Fibroblast of skin of back (primary cell): ENCODE results near the gene ALOX15B.
"Not testable (repeated sequence)": the region's sequence is repeated elsewhere in the genome, so short reads cannot be mapped to it uniquely, and the experiment has no call there.

Source experiments
- DNase-seq: peaks from one replicate; pipeline ENCODE4 v3.0.0-alpha.2; 2013

Gene ALOX15B

DNA sequence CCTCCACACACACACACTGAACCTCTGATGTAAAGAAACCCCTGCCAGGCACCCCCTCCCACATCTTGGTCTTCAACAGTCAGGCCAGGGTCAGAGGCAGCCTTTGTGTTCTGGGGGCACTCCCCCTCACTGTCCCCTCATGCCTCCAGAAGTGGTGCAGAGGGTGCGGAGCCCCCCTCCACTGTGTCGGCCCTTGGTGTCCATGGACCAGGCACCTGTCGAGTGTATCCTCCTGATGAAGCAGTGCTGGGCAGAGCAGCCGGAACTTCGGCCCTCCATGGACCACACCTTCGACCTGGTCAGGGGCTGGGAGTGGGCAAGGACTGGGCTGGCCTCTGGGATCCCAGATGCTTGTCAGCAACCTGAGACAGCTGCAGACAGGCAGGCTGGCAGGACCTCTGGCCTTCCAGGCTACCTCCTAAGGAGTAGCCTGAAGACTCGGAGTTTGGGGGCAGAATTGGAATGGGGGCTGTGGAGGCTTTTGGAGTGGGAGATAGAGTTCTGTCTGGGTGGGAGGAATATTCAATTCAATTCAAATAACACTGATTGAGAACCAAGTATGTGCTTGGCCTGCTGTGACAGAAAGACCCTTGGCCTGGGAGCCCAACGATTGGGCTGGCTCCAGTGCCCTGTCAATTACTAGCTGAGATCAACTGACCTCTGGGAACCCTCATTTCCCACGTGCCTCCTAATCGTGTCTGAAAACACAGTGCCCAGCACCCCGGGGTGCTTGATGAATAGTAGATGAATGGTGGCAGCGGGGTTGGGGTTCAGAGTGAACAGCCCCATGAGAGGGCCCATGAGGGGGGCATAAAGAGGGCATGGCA, 24.9 kb upstream of the ALOX15B start:
- DNase-seq, result no peak

DNA sequence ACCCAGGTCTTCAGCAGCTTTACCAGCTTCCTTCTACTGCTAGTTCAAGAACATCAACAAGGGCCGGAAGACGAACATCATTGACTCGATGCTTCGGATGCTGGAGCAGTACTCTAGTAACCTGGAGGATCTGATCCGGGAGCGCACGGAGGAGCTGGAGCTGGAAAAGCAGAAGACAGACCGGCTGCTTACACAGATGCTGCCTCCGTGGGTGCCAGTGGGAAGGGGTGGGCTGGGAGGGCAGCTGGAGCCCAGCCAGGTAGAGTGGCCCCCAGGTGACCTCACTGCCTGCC, 24.4 kb upstream of the ALOX15B start:
- DNase-seq, result no peak

DNA sequence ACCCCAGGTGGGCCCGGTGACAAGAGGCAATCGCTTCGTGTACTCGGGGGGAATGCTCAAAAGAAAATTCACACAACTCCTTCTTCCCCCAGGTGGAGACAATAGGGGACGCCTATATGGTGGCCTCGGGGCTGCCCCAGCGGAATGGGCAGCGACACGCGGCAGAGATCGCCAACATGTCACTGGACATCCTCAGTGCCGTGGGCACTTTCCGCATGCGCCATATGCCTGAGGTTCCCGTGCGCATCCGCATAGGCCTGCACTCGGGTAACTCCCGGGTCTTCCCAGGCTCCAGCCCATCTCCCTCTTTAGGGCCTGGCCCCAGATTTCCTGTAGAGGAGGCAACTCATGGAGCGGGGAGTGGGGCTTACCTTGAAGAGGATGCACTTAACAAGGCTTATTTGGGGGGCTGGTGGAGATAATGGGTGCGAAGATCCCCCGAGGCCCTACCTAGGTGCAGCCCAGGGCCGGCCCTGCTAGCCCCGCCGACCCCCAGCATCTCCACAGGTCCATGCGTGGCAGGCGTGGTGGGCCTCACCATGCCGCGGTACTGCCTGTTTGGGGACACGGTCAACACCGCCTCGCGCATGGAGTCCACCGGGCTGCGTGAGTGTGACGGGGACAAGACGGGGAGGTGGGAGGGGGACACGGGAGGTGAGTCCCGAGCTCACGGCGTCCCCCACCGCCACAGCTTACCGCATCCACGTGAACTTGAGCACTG, 23.5 kb upstream of the ALOX15B start:
- no peak for DNase-seq

DNA sequence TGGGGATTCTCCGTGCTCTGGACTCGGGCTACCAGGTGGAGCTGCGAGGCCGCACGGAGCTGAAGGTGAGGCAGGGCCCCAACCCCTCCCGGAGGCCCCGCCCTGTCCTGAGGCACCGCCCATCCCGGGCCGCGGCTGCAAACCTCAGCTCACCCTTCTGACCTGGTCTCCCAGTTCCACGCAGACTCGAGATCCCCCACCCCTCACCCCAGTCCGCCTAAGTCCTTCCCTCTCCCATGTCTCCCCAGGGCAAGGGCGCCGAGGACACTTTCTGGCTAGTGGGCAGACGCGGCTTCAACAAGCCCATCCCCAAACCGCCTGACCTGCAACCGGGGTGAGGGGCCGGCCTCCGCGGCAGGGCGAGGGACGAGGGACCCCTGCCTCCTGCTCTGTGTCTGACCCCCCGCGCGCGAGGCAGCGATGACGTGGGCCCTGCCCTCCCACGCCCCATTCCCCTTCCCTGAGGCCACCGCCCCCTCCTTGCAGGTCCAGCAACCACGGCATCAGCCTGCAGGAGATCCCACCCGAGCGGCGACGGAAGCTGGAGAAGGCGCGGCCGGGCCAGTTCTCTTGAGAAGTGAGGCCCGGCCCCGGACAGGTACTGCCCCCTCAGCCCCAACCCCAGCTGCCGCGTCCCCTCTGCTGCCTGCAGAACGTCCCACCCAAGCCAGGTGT, 22.8 kb upstream of the ALOX15B start:
- no peak for DNase-seq

DNA sequence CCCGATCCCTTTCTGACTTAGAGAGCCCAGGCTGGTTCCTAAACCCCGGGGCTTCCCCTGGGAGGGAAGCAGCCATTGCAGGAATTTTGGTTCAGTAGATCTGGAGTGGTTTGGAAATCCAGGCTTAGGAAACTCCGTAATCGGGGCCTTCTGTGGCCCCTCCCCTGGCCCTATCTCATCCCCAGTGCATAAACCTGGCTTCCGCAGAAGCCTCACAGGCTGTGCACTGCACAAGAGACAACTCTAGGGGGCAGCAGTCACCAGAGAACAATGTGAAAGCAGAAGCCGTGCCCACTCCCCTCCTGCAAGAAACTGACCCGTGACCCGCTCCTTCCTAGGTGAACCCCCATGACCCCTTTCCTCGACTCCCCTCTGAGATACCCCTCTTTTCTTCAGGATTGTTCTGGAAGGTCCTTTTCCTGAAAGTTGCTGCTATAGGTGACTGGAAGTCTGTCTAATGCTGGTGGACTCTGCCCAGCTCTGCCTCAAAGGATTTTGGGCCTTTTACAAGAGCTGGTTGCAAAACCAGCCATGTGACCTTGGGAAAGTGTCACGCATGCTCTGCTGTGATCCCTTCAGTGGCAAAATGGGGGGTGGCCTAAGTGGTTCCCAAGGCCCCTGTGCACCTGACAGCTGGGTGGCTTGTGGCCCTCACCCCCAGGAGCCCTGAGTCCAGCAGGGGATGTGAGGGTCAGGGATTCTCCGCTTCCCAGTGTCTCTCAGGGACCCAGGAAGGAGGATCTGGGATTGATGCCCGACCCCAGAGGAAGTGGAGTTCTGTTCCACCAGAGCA, 22.0 kb upstream of the ALOX15B start:
- no peak for DNase-seq

DNA sequence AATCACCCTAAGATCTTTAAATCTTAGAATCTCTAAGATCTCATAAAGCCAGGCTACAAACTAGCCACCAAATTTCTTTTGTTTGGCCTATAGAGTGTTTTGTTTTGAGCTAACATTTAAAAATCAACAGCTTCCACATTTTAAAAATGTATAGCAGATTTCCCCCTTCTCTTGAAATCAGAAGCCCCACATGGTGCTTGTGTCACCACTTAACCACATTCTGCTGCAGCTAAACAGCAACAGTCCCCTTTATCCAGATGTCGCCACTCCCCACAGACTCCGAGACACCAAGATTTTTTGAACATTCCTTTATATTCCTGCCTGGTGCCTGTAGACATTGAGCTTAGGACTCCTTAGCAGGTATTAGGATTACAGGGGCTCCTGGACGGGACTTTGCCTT, 20.4 kb upstream of the ALOX15B start:
- no peak for DNase-seq

DNA sequence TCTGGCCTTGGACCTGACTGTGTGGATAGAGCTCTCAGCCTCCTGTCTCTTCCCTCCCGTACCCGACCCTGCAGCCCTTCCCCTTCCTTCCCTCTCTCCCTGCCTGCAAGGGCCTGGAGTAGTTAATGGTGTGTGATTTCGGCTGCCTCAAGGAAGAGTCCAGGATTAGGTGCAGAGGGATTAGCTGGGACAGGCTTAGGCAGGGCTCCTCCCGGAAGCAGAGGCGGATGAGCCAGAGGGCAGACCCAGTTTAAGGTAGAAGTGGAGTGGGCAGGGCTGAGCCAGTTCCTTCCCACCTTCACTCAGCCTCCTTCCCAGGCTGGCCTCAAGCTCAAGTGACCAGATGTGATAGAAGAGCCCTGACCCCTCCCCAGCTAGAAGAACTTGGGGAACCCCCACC, 19.7 kb upstream of the ALOX15B start:
- DNase-seq, result no peak

DNA sequence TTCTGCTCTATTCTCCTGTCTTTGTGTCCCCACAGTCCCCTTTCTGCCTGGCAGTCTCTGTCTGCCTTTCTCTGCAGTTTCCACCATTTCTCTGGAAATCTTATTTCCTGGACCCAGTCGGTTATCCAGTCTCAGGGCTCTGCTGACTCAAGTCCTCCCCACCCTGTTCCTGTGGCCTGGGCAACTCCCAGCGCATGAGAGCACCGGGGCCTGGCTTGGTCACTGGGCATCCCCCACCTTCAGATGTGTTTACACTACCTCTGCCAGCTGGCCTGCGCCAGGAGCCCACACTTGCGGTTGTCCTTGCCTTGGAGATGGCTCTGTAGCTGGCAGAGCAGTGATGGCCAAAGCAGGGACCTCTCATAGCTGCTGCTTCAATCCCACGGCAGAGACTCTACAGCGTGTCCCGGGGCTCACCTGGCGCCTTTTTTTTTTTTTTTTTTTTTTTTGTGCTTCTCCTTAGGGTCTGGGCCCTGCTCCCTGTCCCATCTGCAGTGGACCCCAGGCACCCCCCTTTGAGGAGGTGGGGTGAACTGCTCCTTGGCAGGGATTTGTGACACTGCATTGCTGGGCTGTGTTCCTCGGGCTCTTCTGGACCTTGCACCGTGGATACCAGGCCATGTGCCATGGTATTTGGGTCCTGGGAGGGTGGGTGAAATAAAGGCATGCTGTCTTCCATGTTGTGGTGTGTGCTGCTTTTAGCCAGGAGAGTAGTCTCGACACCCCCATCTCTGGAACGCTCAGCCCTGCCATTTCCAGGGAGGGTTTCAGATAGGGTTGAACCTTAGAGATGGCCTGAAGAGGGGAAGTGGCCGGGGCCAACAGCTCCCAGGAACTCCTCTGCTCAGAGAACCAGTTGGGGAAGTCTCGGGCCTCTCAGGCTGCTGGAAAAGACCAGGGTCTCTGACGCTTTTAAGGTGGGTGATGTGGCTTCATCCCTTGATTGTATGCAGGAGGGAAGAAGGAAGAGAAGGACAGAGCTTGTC, 18.9 kb upstream of the ALOX15B start:
- no peak for DNase-seq

DNA sequence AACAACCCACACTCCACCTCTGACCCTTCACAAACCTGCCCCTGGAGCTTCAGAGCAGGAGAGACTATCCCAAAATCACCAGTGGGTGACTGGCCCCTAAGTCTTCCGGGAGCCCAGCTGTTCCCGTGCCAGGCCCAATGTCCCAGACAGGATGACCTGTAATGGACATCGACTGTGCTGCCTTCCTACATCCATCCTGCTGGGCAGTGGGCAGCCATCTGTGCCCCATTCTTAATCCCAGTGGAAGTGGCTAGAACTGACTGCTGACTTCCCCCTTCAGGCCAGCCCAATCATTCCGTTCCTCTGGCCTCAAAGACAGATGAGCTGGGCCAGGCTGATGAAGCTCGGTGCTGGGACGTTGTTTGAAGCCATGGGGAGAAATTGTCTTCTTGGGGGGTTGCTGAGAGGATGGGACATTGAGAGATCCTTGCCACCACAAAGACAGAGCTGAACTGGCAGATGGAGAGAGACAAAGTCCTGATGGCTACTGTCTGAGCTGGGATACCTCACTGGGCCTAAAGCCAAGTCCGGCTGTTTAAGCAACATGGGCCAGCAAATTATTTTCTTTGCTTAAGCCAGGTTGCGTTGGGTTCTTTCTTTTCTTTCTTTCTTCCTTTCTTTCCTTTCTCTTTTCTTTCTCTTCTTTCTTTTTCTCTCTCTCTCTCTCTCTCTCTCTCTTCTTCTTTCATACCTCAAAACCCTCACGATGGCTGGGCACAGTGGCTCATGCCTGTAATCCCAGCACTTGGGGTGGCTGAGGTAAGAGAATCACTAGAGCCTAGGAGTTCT, 17.9 kb upstream of the ALOX15B start:
- no peak for DNase-seq

DNA sequence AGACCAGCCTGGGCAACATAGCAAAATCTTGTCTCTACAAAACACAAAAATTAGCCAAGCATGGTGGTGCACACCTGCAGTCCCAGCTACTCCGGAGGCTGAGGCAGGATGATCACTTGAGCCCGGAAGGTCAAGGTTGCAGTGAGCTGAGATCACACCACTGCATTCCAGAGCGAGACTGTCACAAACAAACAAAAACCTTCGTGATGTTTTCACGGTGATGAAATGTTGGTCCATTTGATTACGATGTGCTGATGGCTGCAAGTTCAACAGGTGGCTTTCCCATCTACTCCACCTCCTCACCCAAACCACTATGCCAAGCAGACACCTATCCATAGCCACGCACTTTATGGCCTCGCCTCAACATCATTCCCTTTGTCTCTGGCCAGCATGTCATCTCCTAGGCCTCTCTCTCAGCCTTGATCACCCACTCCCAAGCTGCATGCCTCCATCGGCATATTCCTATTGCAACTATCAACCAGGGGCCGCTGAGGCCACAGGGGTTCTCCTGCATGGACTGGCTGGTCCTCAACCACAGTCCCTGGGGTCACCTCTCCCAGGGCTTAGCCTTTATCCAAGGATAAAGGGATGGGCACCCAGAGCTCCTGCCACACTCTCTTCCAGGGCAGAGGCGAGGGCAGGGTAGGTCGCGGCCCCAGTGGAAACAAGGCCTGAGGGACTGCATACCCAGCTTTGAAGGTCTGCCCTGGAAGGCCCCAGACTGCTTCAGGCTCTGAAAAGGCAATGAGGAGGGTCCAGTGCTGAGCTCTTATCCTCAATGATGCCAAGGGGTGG, 17.1 kb upstream of the ALOX15B start:
- no peak for DNase-seq

DNA sequence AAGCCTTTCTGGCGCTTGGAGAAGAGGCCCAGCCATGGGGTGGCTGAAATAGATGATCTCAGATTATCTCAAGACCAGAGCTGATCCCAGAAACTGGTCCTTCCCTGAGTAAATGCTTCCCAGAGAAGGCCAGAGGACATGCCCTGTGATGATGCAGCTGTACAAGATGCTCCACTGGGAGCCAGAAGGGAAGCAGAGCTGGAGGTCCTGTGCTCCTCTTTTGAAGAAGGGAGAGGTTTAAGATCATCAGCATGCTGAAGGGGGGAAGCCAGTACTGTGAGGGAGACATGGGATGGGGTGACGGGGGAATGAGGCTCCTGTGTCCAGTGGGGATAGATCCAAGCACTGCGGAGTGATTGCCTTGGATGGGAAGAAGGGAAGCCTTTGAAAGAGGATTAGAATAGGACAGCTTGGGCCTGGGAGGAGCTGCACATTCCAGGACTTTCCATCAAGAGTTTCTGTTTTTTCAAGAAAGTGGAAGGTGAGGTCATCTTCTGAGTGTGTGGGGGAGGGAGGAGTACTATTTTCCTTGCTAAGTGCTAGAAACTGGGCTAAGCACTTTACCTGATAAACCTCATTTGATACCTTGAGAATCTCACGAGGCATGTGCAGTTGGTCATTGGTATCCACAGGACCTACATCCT, 16.4 kb upstream of the ALOX15B start:
- DNase-seq, result peak; percentile 32

DNA sequence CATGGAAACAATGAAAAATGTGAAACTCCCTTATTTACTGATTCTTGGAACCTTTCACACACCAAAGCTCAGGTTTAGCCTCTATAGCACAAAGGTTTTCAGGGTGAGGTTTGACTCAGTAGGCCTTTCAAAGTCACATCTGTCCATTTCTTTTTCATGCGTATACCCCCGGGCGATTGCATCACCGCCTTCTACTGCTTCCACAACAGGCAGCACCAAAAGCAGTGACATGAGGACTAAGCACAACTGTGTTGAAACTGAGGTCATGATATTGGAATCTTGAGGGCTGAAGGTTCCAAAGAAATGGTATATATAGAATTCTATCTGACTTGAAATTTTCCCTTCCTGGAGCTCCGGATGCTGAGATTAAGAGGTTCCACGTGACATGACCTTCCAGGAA, 14.7 kb upstream of the ALOX15B start:
- not testable (repeated sequence) for DNase-seq

DNA sequence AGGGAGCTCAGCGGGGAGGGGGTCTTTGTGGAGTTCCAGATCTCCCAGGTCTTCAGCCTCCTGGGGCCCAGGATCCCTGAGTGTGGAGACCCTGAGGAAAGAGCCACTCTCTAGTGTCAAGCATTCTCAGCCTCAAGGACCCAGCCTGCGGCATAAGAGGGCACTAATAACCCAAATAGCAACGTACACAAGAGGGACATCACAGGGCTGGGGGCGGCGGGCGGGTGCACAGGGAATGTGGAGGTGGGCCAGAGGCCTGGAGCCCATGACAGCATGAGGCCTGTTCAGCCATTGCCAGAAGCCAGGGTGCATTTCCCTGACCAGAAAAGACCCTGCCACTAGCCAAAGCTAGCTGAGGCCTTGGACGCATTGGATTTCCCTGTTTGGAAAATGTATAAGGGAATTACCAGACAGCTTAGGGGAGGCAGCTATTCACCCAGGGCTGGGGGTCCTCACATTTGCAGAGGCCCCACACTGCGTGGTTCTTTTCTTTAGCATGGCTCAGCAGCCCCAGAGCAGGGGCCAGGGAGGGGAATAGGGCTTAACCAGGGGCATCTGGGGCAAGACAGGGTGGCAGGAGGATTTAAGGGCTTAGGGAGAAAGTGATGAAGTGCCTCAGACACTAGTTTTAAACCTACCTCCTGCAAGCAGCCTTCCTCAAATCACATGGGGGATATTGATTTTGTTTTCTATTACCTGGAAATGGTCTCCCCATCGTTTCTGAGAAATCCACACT, 13.5 kb upstream of the ALOX15B start:
- no peak for DNase-seq

DNA sequence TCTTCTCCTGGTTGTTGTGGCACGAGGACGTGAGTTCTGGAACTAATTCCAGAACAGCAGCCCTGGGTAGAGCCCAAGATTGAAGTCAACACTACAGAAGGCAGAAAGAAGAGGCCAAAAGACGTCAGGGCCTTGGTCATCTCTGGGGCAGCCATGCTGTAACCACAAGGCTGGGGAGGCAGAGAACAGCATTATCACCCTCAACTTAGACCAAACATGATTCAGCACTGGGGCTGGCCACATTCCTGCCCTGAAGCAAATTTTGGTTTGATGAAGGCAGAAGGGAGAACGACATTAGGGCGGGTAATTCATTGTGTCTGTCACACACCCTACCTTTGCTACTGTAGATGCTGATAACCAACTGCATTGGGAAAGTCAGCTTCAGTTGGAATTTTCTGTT, 9.7 kb upstream of the ALOX15B start:
- peak; percentile 6 for DNase-seq

DNA sequence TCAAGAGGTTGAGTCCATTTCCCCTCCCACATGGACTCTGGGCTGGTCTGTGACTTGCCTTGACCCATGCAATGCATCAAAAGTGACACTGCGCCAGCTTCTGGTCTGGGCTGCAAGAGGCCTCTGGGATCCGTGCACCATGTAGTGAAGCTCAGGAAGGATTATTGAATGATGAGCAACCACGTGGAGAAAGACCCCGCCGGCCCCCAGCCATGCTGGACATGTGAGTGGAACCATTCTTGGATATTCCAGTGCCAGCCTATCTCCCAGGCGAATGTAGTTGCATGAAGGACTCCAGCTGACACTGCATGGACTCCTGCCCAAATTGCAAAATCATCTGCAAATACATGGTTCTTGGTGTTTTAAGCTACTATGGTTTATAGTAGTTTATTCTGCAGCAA, 7.6 kb upstream of the ALOX15B start:
- DNase-seq, result no peak

DNA sequence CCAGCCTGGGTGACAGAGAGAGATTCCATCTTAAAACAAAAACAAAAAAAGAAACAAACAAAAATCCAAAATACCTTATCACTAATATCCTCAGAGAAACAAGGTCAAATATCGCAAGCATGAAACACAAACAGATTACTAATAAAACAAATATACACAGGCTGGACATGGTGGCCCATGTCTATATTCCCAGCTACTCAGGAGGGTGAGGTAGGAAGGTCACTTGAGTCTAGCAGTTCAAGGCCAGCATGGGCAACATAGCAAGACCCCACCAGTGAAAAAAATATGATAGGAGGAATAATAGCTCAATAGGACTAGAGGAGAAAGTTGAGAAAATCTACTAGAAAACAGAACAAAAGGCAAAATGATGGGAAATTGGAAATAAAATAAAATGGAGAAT, 6.9 kb upstream of the ALOX15B start:
- no peak for DNase-seq

DNA sequence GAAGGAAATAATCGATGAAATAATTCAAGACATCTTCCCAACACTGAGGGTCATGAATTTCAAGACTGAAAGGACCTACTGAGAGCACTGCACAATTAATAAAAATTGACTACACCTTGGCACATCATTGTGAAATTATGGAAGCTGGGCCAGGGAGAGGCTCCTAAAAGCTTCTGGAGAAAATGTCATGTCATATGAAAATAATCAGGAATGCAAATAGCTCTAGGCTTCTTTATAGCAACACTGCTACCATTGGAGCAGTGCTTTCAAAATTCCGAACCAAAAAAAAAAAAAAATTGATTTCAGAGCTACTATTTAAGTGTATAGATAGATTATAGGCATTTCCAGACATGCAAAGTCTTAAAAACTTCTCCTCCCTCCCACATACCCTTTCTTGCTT, 6.4 kb upstream of the ALOX15B start:
- no peak for DNase-seq

DNA sequence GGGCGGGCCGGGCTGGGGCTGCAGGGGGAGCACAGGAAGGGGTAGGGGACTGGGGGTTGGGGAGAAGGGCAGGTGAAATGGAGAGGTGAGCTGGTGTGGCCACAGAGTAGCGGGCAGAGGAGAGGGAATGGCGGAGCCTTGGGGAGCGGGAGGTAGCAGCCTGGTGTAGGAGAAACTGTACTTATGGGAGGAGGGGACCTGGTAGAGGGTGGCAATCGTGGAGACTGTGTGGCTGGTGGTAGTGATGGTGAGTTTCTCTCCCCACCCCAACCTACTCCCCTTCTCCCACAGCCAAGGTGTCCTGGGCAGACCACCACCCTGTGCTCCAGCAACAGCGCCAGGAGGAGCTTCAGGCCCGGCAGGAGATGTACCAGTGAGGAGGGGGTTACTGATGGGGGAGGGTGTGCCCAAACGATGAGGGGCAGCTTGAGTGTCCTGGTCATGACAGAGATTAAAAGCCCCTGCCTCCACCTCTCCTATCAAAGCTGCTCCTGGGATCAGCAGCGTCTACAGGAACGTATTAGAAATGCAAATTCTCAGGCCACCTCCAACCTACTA, 831 bp downstream of the ALOX15B start:
- DNase-seq, result no peak
